Caco-2 (cell line): Measurements from ENCODE around the gene BRSK2. TPM values are rescaled to one million over a fixed set of nuclear protein-coding genes. Genes with fewer than 3 reads are reported as not detected.

Source experiments
- BruUV-seq: library from RNA; stranded (reverse); fragments of 400-500 nt; replicated peaks from 2 replicates; lab custom pipeline; 2021; lab: Mats Ljungman, UMichigan
- CTCF ChIA-PET: fragments of 300-600 bp; sonication (Branson Sonifier 250); formaldehyde crosslinking; loops from one replicate; lab custom pipeline; 2022; ENCODE audit warnings: antibody characterized with exemption; lab: Charles Lee
- POLR2A ChIA-PET: fragments of 300-600 bp; sonication (Branson Sonifier 250); formaldehyde crosslinking; loops from one replicate; lab custom pipeline; 2022; ENCODE audit warnings: antibody characterized with exemption; lab: Charles Lee
- DNase-seq, 2 experiments: peaks; one replicate each; pipeline versions ENCODE4 v3.0.0 to v3.0.0-alpha.2; 2020 to 2022
- H3K27me3 ChIP-seq: replicated peaks from 2 replicates; pipeline ENCODE4 v1.6.0; 2011; ENCODE audit warnings: low read length; ENCODE audit not compliant: control insufficient read depth, insufficient read depth
- H3K36me3 ChIP-seq: 2 replicates; pipeline ENCODE4 v1.5.1; 2011; ENCODE audit warnings: low read length; ENCODE audit not compliant: control insufficient read depth, insufficient read depth
- H3K4me1 ChIP-seq: fragments of 250-450 bp; sonication (Bioruptor Pico); 2 replicates; pipeline ENCODE4 v1.5.1; 2020; ENCODE audit warnings: mild to moderate bottlenecking
- H3K4me3 ChIP-seq: 2 replicates; pipeline ENCODE4 v1.5.1; 2011; ENCODE audit warnings: low read depth, mild to moderate bottlenecking, control low read depth, low read length
- H3K9me3 ChIP-seq: fragments of 250-450 bp; sonication (Bioruptor Pico); 2 replicates; pipeline ENCODE4 v1.5.1; 2020; ENCODE audit warnings: mild to moderate bottlenecking, moderate library complexity
- H3K27ac Mint-ChIP-seq: one replicate; pipeline ENCODE4 v1.8.0; 2022; ENCODE audit warnings: mixed read lengths; ENCODE audit not compliant: unreplicated experiment
- H3K27me3 Mint-ChIP-seq: one replicate; pipeline ENCODE4 v1.8.0; 2022; ENCODE audit warnings: mixed read lengths; ENCODE audit not compliant: insufficient read depth, unreplicated experiment
- H3K36me3 Mint-ChIP-seq: one replicate; pipeline ENCODE4 v1.8.0; 2022; ENCODE audit warnings: mild to moderate bottlenecking, mixed read lengths; ENCODE audit not compliant: insufficient read depth, unreplicated experiment
- H3K4me1 Mint-ChIP-seq: one replicate; pipeline ENCODE4 v1.8.0; 2022; ENCODE audit warnings: low read depth, mixed read lengths; ENCODE audit not compliant: unreplicated experiment
- H3K4me3 Mint-ChIP-seq: one replicate; pipeline ENCODE4 v1.8.0; 2022; ENCODE audit warnings: mild to moderate bottlenecking, moderate library complexity, mixed read lengths; ENCODE audit not compliant: unreplicated experiment
- H3K9me3 Mint-ChIP-seq: one replicate; pipeline ENCODE4 v1.8.0; 2022; ENCODE audit warnings: mixed read lengths; ENCODE audit not compliant: unreplicated experiment
- intact Hi-C: fragments of 100-400 bp; cut with micrococcal nuclease; formaldehyde crosslinking; loops from one replicate; pipeline ENCODE4 v1.10.0; 2022; ENCODE audit not compliant: unreplicated experiment
- total RNA-seq: library from RNA; stranded (reverse); gene quantifications from 2 replicates; pipeline ENCODE4 v1.2.3, GENCODE V29; 2022
- TF ChIP-seq, protein P1 (sequence below), 2 experiments: fragments of 200-600 bp in 1 of 2; IDR thresholded peaks; 1 replicate in 1 of 2; 2 replicates in 1 of 2; pipeline versions ENCODE4 v1.5.1 to v1.8.0; 2011 to 2022; ENCODE audit warnings: antibody characterized with exemption in 1 of 2, control low read depth in 1 of 2, inconsistent platforms in 1 of 2, low read depth in 1 of 2, low read length in 1 of 2, mild to moderate bottlenecking in 1 of 2, moderate library complexity in 1 of 2; ENCODE audit not compliant: insufficient read depth in 1 of 2, severe bottlenecking in 1 of 2, unreplicated experiment in 1 of 2

Gene BRSK2
- total RNA-seq, 1 experiment from 2014 or later = 32.8 TPM

DNA sequence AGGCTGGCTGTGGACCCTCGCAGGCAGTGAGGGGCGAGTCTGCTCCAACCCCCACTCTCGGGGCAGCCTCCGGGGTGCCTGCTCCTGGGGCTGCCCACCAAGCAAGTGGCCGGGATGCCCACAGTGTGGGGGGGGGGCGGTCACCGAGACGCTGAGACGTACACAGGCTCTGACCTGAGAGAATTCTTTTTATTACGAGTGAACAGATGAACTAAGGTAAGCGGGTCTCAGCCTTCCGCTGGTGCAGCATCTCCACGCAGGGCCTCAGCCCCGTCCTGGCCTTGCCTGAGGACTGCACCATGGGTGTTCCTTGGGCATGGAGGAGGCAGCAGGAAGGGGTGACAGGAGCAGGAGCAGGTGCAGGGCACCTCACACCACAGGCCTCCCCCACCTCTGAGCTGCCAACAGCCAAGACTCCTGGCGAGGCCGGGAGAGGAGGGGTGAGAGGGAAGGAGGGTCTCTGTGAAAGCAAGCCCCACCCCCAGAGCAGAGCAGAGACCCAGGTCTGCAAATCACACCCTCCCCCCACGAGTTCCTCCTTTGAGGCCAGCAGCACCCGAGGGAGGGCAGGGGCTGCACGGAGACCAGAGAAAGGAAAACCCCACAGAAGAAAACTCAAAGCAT is 79.7 kb downstream of the BRSK2 start:
- Mint-ChIP-seq H3K27me3 (no peaks in the 10 kb centered on the region), H3K9me3 (no peaks in the 10 kb centered on the region), H3K36me3 (peaks cover 45% of the 10 kb centered on the region), H3K4me1 (peaks cover 6% of the 10 kb centered on the region), H3K27ac (no peak overlapping the region), H3K4me3 (no peak overlapping the region)
- DNase-seq = no peak
- Histone ChIP-seq H3K4me1 (no peaks in the 10 kb centered on the region), H3K27me3 (no peaks in the 10 kb centered on the region), H3K4me3 (no peak overlapping the region), H3K36me3 (no peaks in the 10 kb centered on the region), H3K9me3 (no peaks in the 10 kb centered on the region)
- BruUV-seq = TSS peak; percentile 53
- ChIA-PET CTCF (no interaction called here), POLR2A (no interaction called here)
- TF ChIP-seq, protein P1, sequence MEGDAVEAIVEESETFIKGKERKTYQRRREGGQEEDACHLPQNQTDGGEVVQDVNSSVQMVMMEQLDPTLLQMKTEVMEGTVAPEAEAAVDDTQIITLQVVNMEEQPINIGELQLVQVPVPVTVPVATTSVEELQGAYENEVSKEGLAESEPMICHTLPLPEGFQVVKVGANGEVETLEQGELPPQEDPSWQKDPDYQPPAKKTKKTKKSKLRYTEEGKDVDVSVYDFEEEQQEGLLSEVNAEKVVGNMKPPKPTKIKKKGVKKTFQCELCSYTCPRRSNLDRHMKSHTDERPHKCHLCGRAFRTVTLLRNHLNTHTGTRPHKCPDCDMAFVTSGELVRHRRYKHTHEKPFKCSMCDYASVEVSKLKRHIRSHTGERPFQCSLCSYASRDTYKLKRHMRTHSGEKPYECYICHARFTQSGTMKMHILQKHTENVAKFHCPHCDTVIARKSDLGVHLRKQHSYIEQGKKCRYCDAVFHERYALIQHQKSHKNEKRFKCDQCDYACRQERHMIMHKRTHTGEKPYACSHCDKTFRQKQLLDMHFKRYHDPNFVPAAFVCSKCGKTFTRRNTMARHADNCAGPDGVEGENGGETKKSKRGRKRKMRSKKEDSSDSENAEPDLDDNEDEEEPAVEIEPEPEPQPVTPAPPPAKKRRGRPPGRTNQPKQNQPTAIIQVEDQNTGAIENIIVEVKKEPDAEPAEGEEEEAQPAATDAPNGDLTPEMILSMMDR (IDR thresholded peaks at IDR 0.05; ENCODE audit: insufficient read depth in 1 of 2, low read depth in 1 of 2, low read length in 1 of 2, severe bottlenecking in 1 of 2, unreplicated experiment in 1 of 2) = no peak
- intact Hi-C loops = no loop called here

DNA sequence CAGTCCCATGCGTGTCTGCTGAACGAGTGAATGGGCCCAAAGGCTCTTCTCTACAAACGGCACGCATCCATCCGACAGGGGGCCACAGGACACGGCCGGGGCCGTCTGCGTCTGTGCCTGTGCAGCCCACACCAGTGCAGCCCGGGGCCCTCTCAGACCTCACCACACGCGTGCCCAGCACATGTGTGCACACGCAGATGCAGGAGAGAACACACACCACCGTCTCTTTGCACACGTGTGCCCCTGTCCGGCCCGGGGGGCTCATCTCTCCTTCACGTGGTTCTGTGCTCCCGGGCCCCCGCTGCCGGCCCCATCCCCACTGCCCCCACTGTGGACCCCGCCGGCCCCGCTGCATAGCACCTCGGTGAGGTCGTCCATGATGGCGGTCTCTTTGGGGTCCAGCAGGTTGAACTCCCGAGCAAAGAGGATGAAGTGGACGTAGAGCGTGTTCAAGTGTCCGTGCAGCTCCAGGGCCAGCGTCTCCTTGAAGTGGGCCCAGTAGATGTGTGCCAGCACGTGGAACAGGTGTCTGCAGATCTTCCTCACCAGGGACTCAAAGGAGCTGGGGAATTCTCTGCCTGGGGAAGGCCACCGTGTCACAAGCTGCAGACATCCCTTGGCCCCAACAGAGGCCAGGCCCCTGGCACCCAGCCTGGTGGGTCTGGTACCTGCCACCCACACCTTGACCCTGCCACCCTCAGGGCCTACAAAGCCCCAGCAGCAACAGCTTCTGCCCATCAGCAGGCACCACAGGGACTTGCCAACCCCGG is 80.4 kb downstream of the BRSK2 start:
- no peaks in the 10 kb centered on the region for H3K36me3 ChIP-seq
- TF ChIP-seq, protein P1 (IDR thresholded peaks at IDR 0.05; ENCODE audit: insufficient read depth in 1 of 2, low read depth in 1 of 2, low read length in 1 of 2, severe bottlenecking in 1 of 2, unreplicated experiment in 1 of 2) = no peak
- Mint-ChIP-seq H3K9me3 (no peaks in the 10 kb centered on the region), H3K27me3 (no peaks in the 10 kb centered on the region), H3K4me1 (peaks cover 6% of the 10 kb centered on the region), H3K27ac (no peak overlapping the region), H3K36me3 (peaks cover 48% of the 10 kb centered on the region), H3K4me3 (no peak overlapping the region)
- no peak for DNase-seq
- BruUV-seq = no TSS peak
- H3K4me3 ChIP-seq = no peak overlapping the region
- POLR2A ChIA-PET = no interaction called here
- H3K4me1 ChIP-seq = no peaks in the 10 kb centered on the region
- CTCF ChIA-PET = no interaction called here
- no peaks in the 10 kb centered on the region for H3K27me3 ChIP-seq
- intact Hi-C loops = no loop called here
- no peaks in the 10 kb centered on the region for H3K9me3 ChIP-seq

DNA sequence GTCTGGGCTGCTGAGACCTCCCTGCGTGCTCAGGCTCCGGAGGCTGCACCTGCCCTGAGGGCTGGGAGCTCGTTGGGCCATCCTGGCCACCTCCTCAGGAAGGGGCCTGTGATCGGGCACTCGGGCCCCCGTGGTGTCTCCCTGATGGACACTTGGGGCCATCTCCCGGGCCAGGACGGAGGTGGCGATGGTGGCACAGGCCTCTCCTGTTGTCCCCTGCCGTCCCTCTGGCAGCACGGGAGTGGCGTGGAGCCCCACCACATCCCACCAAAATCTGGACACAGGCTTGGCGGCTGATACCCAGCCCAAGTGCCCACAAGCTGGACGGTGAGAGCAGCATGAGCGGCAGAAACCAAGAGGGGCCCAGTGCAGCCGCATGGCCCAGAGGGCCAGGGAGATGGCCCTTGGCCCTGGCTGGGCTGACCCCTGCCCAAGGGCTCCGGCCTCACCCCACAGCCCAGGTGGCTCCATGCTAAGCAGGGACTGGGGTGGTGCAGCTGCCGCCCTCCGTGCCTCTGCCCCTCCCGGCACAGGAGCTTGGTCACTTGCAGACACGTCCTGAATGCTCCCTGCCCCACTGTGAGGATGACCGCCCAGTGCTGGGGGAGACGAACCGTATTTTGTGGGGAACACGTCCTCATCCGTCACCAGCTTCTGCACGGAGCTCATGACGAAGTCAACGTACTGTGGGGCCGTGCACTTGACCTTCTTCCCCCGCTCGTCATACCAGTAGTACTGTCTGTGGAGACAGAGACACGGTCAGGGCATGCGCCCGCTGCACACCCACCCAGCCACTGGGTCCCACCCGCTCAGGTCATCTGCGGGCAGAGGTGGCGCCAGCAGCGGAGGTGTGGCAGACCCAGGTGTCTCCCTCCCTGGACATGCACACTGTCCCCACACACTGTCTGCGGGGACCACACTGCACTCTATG is 81.2 kb downstream of the BRSK2 start:
- H3K4me3 Mint-ChIP-seq = no peak overlapping the region
- peaks cover 40% of the 10 kb centered on the region for H3K36me3 Mint-ChIP-seq
- intact Hi-C loops = no loop called here
- Histone ChIP-seq H3K9me3 (no peaks in the 10 kb centered on the region), H3K36me3 (no peaks in the 10 kb centered on the region), H3K4me1 (no peaks in the 10 kb centered on the region), H3K4me3 (no peak overlapping the region), H3K27me3 (no peaks in the 10 kb centered on the region)
- ChIA-PET CTCF (no interaction called here), POLR2A (no interaction called here)
- peaks cover 6% of the 10 kb centered on the region for H3K4me1 Mint-ChIP-seq
- BruUV-seq = no TSS peak
- H3K9me3 Mint-ChIP-seq = no peaks in the 10 kb centered on the region
- H3K27me3 Mint-ChIP-seq = no peaks in the 10 kb centered on the region
- DNase-seq = no peak
- no peak overlapping the region for H3K27ac Mint-ChIP-seq
- TF ChIP-seq, protein P1 (IDR thresholded peaks at IDR 0.05; ENCODE audit: insufficient read depth in 1 of 2, low read depth in 1 of 2, low read length in 1 of 2, severe bottlenecking in 1 of 2, unreplicated experiment in 1 of 2) = no peak
